ENCODE results near the gene SKOR1. TPM values are rescaled to one million over a fixed set of nuclear protein-coding genes. Genes with fewer than 3 reads are reported as not detected.
A peak's percentile ranks its signal among the peaks of the same experiment; 100 is the strongest.

SKOR1 gene
- total and polyA plus RNA-seq, 2 of the 4 experiments (the other 2 are of a cell fraction), result 0.03 TPM; not detected in 1

DNA sequence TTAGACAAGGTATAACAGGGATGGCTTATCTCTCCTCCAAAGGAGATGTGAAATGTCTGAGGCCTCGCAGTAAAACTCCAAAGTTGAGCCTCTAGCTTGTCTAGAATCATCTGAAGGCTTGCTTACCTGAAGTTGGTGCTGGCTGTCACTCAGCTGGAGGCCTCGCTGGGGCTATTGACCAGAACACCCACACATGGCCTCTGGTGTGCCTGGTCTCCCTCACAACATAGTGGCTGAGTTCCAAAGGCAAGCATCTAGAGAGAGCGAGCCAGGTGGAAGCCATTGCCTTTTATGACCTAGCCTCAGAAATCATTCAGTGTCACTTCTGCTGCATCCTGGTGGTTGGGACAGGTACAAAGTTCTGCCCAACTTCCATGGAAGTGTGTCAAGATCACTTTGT, 31.9 kb downstream of the SKOR1 start:
- H3K14ac ChIP-seq (replicated peaks; ENCODE audit: low read depth, low read length), result no peak overlapping the region
- no peaks in the 10 kb centered on the region for H3K4me1 ChIP-seq (ENCODE audit: control insufficient read depth, insufficient read depth, low read length)
- dilution Hi-C loops (cut with HindIII; ENCODE audit: low sequenced_read_pairs, unreplicated experiment), result no loop called here
- no peak for DNase-seq
- H3K9ac ChIP-seq (ENCODE audit: low read depth, low read length), result no peak overlapping the region
- no peak overlapping the region for H2BK20ac ChIP-seq (ENCODE audit: low read depth, low read length)
- no peaks in the 10 kb centered on the region for H3K79me1 ChIP-seq (ENCODE audit: low read depth in 1 of 2, low read length in 2 of 2)
- no peaks in the 10 kb centered on the region for H3K36me3 ChIP-seq (ENCODE audit: control insufficient read depth, insufficient read depth, low read length)
- no peak overlapping the region for H3K27ac ChIP-seq (ENCODE audit: insufficient read depth, low read length)
- no peak overlapping the region for H3K4ac ChIP-seq (ENCODE audit: low read depth, low read length)
- WGBS, 2 experiments (ENCODE audit: extremely low coverage in 2 of 2, insufficient read length in 1 of 2), result 73% methylated on average over 2 of the region's 3 CpGs; no CpG with 5 or more reads in 1 of the 2 experiments
- H3K9me3 ChIP-seq (ENCODE audit: control insufficient read depth, insufficient read depth, low read length), result no peaks in the 10 kb centered on the region
- H4K20me1 ChIP-seq (ENCODE audit: insufficient read depth, low read length), result no peaks in the 10 kb centered on the region
- no peak overlapping the region for H3K4me2 ChIP-seq (ENCODE audit: low read depth, low read length)
- no TSS peak for BruUV-seq (replicated peaks)
- TF ChIP-seq, protein P1, sequence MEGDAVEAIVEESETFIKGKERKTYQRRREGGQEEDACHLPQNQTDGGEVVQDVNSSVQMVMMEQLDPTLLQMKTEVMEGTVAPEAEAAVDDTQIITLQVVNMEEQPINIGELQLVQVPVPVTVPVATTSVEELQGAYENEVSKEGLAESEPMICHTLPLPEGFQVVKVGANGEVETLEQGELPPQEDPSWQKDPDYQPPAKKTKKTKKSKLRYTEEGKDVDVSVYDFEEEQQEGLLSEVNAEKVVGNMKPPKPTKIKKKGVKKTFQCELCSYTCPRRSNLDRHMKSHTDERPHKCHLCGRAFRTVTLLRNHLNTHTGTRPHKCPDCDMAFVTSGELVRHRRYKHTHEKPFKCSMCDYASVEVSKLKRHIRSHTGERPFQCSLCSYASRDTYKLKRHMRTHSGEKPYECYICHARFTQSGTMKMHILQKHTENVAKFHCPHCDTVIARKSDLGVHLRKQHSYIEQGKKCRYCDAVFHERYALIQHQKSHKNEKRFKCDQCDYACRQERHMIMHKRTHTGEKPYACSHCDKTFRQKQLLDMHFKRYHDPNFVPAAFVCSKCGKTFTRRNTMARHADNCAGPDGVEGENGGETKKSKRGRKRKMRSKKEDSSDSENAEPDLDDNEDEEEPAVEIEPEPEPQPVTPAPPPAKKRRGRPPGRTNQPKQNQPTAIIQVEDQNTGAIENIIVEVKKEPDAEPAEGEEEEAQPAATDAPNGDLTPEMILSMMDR (conservative IDR thresholded peaks at IDR 0.05; ENCODE audit: low read depth, low read length), result no peak
- TF ChIP-seq FOS (IDR thresholded peaks at IDR 0.05; ENCODE audit: low read depth, low read length) (no peak), NFE2L2 (IDR thresholded peaks at IDR 0.05; ENCODE audit: low read depth, low read length) (no peak), SMC3 (IDR thresholded peaks at IDR 0.05; ENCODE audit: low read depth, low read length) (no peak), RCOR1 (IDR thresholded peaks at IDR 0.05; ENCODE audit: insufficient replicate concordance, low read length) (no peak), MAZ (IDR thresholded peaks at IDR 0.05; ENCODE audit: borderline replicate concordance, low read depth, low read length) (no peak), RFX5 (IDR thresholded peaks at IDR 0.05; ENCODE audit: low read depth, low read length) (no peak), CHD1 (IDR thresholded peaks at IDR 0.05; ENCODE audit: low read depth, low read length) (no peak), BHLHE40 (IDR thresholded peaks at IDR 0.05; ENCODE audit: low read depth, low read length) (no peak), MAFK (IDR thresholded peaks at IDR 0.05; ENCODE audit: low read depth, low read length) (no peak), CEBPB (IDR thresholded peaks at IDR 0.05; ENCODE audit: low read depth, low read length) (no peak), MXI1 (IDR thresholded peaks at IDR 0.05; ENCODE audit: borderline replicate concordance, low read depth, low read length) (no peak), RAD21 (IDR thresholded peaks at IDR 0.05; ENCODE audit: low read length) (no peak)
- TF ChIP-seq, protein P2, sequence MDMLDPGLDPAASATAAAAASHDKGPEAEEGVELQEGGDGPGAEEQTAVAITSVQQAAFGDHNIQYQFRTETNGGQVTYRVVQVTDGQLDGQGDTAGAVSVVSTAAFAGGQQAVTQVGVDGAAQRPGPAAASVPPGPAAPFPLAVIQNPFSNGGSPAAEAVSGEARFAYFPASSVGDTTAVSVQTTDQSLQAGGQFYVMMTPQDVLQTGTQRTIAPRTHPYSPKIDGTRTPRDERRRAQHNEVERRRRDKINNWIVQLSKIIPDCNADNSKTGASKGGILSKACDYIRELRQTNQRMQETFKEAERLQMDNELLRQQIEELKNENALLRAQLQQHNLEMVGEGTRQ (IDR thresholded peaks at IDR 0.05; ENCODE audit: low read depth, low read length), result no peak
- TF ChIP-seq, protein P3, sequence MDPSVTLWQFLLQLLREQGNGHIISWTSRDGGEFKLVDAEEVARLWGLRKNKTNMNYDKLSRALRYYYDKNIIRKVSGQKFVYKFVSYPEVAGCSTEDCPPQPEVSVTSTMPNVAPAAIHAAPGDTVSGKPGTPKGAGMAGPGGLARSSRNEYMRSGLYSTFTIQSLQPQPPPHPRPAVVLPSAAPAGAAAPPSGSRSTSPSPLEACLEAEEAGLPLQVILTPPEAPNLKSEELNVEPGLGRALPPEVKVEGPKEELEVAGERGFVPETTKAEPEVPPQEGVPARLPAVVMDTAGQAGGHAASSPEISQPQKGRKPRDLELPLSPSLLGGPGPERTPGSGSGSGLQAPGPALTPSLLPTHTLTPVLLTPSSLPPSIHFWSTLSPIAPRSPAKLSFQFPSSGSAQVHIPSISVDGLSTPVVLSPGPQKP (IDR thresholded peaks at IDR 0.05; ENCODE audit: borderline replicate concordance, low read depth, low read length), result no peak
- H2AK5ac ChIP-seq (ENCODE audit: low read depth, low read length), result no peak overlapping the region
- no peak overlapping the region for H2BK5ac ChIP-seq (ENCODE audit: low read depth, low read length, poor library complexity, severe bottlenecking)
- H3K27me3 ChIP-seq (ENCODE audit: control insufficient read depth, insufficient read depth, low read length), result peaks cover 2% of the 10 kb centered on the region
- H3K56ac ChIP-seq (ENCODE audit: extremely low read depth, insufficient read depth, low read length), result no peak overlapping the region
- in situ Hi-C loops (cut with MboI; ENCODE audit: low sequenced_read_pairs), result no loop called here
- no peak overlapping the region for H2AK9ac ChIP-seq (replicated peaks; ENCODE audit: low read depth, low read length, poor library complexity)
- intact Hi-C loops (cut with micrococcal nuclease), result no loop called here
- H3K18ac ChIP-seq (ENCODE audit: low read depth, low read length), result no peak overlapping the region
- H4K5ac ChIP-seq (ENCODE audit: low read depth, low read length), result no peak overlapping the region
- no peak overlapping the region for H2BK120ac ChIP-seq (ENCODE audit: low read depth, low read length)
- H2AFZ ChIP-seq (replicated peaks; ENCODE audit: low read length, poor library complexity), result peak overlapping the region; percentile 67
- no peak overlapping the region for H3K23ac ChIP-seq (ENCODE audit: low read depth, low read length)
- no peak overlapping the region for H4K8ac ChIP-seq (ENCODE audit: low read depth in 2 of 2, low read length in 2 of 2)
- H4K91ac ChIP-seq (ENCODE audit: insufficient read depth, low read depth, low read length), result no peak overlapping the region
- H3K9me1 ChIP-seq (ENCODE audit: insufficient read depth, low read length), result no peaks in the 10 kb centered on the region
- no peak overlapping the region for H3K4me3 ChIP-seq (ENCODE audit: insufficient read depth, low read depth, low read length)
- CTCF ChIA-PET, result no interaction called here
- no peak overlapping the region for H2BK15ac ChIP-seq (ENCODE audit: low read depth, low read length)
- POLR2A ChIA-PET (ENCODE audit: unreplicated experiment), result no interaction called here
- ATAC-seq (ENCODE audit: low read depth), result no peak
